Epithelial cell of prostate (primary cell): ENCODE measurements around the gene CES5A.
"Not testable (repeated sequence)": the region's sequence is repeated elsewhere in the genome, so short reads cannot be mapped to it uniquely, and the experiment has no call there.

Experiments
- DNase-seq: peaks from one replicate; pipeline ENCODE4 v3.0.0-alpha.2; 2011; ENCODE audit warnings: low read depth, low spot score
- H3K27ac ChIP-seq: fragments of 450-650 bp; 2 replicates; pipeline ENCODE4 v1.5.1; 2017; ENCODE audit warnings: mild to moderate bottlenecking

The CES5A gene

DNA sequence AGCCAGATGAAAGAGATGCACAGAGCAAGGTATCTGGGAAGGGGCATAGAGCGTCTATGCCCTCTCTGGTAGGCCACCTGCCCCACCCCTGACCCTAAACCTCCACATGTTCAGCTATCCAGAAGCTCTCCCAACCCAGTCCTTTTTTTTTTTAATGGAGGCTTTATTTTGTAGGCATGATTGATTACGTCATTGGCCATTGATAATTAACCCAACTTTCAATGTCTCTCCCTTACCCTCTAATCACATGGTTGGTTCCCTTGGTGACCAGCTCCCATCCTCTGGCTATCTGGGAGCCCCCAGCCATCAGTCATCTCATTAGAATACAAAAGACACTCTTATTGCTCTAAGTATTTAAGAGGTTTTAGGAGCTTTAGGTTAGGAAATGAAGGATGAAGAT, 14.3 kb upstream of the CES5A start:
- H3K27ac ChIP-seq, result no peak overlapping the region
- no peak for DNase-seq

DNA sequence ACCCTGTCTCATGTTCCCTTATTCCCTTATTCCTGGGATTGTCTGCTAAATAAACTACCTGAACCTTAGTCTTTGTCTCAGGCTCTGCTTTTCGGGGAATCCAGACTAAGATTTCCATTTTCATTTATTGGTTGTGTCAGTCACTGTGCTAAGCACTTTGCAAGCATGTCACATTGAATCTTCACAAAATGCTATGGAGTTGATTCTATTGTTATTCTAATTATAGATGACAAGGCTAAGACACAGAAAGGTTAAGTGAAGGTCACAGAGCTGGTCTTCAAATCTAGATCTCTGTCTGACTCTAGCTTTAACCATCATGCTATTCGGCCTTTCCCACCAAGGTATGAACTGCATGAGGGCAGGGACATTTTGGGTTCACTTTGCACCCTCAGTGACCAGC, 13.4 kb upstream of the CES5A start:
- no peak for DNase-seq

DNA sequence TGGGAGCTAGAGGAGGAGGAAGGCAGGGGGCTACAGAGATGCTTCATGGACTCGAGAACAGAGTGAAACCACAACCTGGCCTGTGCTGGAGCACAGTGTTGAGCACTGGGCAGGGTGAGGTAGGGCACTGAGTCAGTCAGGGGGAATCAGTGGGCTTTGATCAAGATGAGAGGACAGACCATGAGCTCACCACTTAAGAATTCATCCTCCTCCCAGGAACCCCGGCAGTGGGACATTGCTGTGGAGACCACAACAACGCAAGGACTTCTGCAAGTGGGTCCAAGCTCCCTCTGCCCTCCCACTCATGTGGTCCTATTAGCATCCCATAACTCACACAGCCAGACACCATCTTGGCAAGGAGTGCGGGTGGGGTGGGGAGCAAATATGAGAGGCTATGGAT, 1.7 kb upstream of the CES5A start:
- H3K27ac ChIP-seq, result no peak overlapping the region
- no peak for DNase-seq

More for the DNA sequence above, 13.4 kb upstream of the CES5A start:
- no peak overlapping the region for H3K27ac ChIP-seq

DNA sequence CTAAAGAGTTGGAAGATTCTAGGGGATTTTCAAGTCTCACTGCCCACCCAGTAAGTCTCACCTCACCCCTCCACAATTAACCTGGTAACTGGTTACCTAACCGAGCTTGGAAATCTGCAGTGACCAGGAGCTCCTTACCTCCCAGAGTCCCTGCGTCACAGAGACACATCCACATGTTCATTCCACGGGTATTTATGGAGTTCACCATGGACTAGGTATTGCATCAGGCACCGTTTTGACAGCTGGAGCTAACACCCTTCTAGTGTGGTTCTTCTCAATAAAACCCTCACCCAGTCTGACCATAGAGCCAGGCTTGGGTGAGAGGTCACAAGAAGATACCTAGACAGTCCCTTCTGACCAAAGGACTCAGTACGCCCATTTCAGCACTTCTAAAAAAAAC, 2.1 kb downstream of the CES5A start:
- no peak for DNase-seq

DNA sequence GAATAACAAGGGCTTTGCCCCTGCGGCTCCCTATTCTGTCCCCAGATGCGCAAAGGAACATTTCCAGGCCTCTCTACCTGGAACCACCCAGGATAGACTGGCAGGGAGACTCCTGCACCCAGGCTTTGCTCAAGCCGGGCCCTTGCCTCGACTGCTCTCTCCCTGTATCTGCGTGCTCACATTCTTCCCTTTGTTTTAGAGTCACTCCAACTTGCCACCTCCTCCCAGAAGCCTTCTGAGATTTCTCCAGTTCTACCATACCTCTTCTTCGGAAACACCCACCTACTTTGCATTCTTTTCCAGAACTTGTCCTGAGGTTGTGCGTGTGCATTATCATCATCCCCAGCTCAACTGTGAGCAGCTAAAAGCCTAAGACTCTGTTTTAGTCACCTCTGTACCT, 3.0 kb downstream of the CES5A start:
- no peak overlapping the region for H3K27ac ChIP-seq
- DNase-seq, result no peak

More for the DNA sequence above, 2.1 kb downstream of the CES5A start:
- H3K27ac ChIP-seq, result no peak overlapping the region

DNA sequence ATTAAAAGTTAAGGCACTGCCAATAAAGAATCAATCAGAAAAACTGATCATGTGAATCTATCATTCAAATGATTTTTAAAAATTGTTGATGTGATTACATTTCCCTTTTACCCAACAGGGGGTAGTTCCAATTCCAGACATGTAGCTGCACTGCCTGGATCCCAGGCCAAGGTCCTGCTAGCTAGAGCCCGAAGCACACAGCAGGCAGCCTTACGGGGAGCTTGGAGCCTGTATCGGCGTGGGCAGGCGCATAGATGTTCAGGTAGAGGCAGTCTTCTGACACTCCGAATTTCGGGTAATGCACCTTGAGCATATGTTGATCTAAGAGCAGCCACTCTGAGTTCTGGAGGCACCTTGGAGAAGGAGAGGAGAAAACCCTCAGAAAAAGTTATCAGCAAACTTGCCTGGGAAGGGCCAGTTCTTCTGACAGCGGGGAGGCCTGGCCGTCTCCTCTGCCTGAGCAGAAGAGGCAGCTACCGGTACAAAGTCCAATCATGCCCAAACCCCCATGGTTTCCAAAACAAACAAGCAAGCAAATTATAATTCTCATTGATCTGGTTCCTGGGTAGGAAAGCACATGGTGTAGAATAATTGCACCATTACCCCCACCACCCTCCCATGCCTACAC, 3.6 kb downstream of the CES5A start:
- DNase-seq, result no peak
- no peak overlapping the region for H3K27ac ChIP-seq

DNA sequence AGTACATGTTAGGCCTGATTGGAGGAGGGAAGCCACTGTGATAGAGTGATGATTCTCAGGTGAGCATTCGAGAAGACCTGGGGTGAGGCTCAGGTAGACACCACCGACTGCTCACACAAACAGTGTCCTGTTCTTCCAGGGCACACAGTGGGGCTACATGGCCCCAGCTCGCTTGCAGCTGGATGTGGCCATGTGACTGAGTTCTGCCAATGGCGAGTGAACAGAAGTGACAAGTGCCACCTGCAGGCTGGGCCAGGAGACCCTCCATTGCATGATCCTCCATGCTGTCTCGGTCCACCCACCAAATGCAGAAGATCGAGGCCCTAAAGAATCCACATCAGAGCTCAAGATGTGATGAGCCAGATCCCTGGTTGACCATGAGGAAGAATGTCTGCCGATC, 6.2 kb downstream of the CES5A start:
- no peak for DNase-seq

DNA sequence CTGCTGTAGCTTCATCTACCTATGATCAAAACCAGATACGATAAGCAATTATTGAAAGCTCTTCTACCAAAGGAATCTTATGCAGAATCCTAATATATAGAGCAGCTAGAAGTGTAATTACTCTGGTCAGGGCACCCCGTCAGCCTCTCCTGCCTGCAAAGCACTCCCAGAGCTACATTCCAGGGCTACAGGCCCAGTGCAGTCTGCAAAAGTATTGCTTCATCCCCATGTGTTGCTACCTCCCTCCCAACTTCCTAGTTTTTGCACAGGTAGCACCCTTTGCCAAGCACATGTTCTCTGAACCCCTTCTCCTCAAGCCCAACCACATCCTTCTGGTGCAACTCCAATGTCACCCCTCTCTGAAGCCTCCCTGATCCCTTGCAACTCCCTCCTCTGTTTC, 7.0 kb downstream of the CES5A start:
- DNase-seq, result no peak
- H3K27ac ChIP-seq, result no peak overlapping the region

More for the DNA sequence above, 6.2 kb downstream of the CES5A start:
- no peak overlapping the region for H3K27ac ChIP-seq

DNA sequence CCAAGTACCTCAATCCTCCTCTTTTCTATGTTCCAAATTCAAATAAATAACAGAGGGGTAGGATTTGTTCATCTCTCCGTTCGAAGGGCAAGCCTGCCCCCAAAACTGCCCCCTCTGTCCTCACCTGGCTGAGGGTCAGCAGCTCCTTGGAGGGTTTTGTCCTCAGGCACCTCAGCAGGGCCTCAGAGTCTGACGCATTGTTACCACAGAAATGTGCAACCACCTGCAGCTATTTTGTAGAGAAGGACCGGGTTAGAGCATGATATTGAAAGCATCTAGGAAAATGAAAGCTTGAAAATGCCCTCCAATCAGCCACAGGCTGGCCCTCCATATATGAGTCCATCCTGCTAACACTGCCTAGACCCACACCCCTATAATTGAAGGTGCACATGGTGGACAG, 13.9 kb downstream of the CES5A start:
- H3K27ac ChIP-seq, result no peak overlapping the region
- no peak for DNase-seq

DNA sequence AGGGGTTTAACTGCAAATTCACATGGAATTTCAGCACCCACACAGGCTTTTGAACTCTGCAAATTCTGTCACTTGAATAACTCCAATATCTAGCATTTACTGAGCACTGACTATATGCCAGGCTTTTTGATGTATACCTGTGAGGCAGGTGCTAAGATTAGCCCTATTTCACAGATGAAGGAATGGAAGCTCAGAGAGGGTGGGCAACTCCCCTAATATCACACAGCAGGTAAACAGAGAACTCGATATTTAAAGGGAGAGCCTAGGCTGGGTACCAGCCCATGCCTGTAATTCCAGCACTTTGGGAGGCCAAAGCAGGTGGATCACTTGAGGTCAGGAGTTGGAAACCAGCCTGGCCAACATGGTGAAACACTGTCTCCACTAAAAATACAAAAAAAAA, 17.5 kb downstream of the CES5A start:
- not testable (repeated sequence) for H3K27ac ChIP-seq, DNase-seq

DNA sequence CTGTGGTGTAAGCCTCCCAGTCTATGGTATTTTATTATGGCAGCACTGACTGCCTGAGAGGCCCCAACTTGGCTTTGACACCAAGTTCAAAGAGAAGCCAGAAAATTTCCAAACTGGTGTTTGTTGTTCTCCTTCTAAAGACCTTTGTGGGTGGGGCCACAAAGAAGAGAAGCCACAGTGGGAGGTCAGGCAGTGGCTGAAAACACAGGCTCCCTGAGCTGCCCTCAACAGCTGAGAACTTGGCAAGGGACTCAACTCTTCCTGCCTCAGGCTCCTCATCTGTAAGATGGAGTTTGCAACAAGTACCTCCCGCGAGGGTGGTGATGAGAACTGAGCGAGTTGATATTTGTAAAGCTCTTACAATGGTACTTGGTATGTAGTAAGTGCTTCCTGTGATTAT, 18.2 kb downstream of the CES5A start:
- DNase-seq, result no peak
- H3K27ac ChIP-seq, result no peak overlapping the region

DNA sequence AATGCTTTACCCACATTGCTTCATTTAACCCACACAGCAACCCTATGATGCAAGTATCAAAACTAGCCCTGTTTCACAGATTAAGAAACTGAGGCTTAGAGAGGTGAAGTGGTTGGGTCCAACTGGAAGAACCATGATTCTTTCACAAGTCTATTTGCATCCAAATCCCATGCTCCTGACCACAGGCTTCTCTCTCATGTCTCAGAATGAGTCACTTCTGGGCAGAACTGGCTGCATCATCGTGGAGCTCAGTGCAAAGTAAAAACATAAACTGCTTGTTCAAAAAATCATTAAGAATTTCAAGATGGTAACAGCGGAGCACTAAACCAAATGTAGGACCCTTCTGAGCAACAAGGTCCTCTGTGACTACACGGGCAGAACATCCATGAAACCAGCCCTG, 22.1 kb downstream of the CES5A start:
- DNase-seq, result peak; percentile 16

DNA sequence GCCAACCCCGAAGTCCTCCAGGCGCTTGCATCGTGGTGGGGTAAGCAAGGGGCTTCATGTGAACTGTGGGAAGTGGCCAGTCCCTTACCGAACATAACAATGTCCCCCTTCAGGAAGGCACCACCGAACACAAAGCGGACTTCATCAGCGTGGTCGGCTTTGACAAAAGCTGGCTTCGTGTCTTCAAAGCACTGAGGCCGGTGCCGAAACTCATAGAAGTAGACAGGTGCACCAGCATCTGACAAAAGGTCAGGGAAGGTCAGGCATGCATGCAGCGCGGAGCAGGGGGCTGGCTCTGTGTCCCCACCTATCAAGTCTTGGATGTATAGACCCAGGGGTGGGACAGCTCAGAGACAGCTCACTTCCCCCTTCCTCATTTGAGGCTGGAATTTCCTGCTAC, 25.6 kb downstream of the CES5A start:
- DNase-seq, result no peak
- H3K27ac ChIP-seq, result no peak overlapping the region

More for the DNA sequence above, 22.1 kb downstream of the CES5A start:
- H3K27ac ChIP-seq, result no peak overlapping the region

DNA sequence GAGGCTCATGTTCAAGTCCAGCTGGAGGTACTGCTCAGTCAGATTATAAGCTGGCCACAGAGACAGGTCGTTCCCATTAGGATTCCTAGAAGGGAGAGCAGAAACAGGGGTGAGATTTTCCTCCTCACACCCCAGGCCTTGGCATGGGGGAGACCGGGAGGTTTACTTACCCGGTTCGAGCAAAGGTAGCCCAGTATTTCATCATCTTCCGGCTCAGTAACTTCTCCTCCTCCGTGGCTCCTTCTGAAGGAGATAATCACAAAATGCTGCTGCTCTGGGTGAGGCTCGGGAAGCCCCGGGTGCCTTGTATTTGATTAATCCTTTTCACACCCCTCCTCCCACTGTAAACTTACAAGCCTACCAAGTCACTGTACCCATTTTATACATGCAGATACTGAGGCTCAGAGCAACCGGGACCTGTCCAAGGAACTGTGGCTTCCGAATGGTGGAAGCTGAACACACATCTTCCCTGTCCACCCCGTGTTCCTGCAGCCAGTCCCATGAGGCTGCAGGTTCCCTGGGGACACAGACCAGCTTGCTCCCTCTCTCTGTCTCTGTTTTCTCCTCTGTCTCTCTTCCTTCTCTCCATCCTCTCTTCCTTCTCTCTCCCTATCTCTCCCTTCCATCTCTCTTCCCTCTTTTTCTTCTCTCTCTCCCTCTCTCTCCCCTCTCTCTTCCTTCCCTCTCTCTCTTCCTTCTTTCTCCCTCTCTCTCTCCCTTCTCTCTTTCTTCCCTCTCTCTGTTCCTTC, 28.4 kb downstream of the CES5A start:
- no peak overlapping the region for H3K27ac ChIP-seq
- DNase-seq, result no peak

DNA sequence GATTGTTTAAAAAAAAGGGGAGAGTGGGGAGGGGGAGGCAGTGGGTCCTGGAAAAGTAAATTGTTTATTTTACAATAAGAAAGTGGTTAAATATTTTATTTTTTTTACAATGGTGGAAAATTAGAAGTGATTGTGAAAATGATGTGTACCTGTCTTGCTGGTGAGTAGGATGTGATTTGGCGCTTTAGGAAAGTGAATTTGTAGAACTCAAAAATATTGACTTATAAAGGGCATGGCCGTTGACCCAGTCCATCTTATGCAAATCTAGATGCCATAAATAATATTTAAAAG, 32.1 kb downstream of the CES5A start:
- H3K27ac ChIP-seq, result no peak overlapping the region
- no peak for DNase-seq

DNA sequence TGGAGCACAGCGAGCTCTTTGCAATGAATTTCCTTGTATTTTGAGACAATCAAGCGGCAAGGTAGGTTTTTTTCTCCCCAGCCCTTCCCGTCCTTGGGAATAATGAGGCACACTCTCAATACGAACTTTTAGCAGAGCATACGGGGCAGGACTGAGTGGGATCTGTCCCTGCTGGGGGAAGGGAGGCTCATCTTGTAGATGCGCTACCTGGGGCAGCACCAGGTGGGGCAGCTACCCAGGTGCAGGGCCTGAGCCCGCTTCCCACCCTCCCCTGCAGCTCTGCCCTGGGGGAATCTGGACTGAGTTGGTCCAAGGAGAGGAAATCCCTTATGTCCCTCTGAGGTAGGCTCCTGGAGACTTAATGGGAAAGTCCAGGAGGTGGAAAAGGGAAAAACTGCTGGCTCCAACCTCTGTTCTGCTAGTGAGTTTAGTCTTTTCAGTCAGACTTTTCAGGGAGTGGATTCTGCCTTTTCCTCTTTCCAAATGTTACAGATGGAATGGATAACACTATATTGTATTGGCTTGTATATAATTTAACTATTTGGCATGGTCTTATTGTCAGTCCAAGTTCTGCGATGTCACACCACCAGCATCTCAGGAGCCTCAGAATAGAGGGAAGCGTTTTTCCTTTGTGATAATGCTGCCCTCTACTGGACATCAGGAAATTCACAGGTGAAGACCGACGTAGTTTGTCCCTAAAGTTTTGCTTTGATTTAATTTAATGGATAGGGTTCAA, 32.6 kb downstream of the CES5A start:
- H3K27ac ChIP-seq, result no peak overlapping the region
- DNase-seq, result no peak

DNA sequence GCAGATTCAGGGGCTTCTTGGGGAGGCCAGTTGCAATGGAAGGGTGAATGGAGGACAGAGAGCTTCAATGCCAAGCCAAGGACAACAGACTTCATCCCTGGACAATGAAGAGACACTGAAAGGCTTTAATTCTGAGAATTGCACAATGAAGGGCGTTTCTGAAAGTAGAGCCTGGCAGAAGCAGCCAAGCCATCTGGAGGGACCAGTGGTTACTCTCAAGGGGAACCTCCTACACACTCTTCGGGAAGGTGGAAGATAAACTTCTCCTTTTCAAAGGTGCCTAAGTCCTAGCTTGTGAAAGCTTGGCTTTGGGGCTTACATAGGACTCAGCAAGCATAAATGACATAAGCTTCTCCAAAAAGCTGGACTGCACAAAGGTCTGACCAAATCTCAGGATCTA, 36.1 kb downstream of the CES5A start:
- H3K27ac ChIP-seq, result no peak overlapping the region
- no peak for DNase-seq

DNA sequence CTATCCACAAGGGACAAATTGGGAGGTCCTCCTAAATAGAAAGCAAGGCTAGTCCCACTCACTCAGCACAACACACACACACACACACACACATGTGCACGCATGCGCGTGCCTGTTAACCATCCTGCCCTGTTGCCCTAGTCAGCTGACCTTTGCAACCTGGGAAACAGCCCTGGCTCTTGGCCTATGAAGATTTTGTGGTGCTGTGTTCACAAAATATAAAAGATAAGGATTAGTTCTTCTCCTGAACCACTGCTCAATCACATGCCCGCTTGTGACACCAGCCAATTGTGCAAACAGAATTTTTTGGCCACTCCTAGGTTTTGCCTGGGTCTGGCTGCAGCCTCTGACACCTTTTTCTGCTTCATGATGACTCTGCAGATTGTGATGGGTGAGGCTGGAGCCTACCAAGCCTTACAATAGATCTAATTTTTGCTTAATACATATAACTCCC, 39.0 kb downstream of the CES5A start:
- DNase-seq, result no peak
- H3K27ac ChIP-seq, result no peak overlapping the region

DNA sequence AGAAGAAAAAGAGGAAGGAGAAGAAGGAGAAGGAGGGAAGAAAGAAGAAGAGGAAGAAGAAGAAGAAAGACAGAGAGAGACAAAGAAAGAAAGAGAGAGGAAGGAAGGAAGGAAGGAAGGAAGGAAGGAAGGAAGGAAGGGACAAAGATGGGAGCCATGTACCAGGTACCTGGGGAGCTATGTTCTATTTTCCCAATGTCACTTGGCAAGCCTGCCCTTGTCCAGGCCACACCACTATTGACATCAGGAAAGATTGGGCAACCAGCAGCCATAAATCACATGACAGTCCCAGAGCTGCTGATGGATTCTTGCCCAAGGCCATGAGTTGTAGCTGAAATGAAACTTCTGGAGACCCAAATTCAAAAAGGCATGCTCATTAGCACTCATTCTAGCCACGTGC, 39.6 kb downstream of the CES5A start:
- DNase-seq, result no peak

DNA sequence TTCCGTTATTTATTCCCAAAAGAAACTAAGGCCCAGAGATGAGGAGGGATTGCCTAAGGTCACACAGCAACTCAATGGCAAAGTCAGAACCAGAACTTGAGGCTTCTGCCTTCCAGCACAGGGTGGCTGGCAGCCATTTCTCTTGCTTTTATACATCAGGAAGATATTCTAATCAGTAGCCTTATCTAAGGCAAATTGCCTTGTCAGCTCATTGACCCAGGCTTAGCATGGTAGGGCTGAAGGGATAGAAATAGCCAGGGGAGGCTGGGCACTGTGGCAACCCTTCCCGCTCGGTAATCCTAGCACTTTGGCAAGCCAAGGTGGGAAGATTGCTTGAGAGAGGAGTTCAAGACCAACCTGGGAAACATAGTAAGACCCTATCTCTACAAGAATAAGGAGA, 40.0 kb downstream of the CES5A start:
- H3K27ac ChIP-seq, DNase-seq: not testable (repeated sequence)

More for the DNA sequence above, 39.6 kb downstream of the CES5A start:
- no peak overlapping the region for H3K27ac ChIP-seq

DNA sequence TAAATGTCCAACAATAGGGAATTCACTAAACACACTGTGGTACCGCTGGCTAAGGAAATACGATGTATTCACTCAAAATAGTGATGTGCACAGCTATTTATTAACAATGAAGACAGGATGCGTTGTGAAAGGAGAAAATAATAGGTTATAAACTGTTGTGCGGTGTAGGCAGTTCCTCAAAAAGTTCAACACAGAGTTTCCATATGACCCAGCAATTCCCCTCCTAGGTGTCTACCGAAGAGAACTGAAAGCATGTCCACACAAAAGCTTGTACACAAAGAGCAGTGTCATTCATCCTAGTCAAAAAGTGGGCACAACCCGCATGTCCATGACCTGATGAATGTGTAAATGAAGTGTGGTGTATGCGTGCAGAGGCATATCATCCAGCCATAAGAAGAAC, 41.1 kb downstream of the CES5A start:
- H3K27ac ChIP-seq, result no peak overlapping the region
- no peak for DNase-seq
